Colonic mucosa (tissue), 4 donors: ENCODE results near the gene SPACA4. TPM values are rescaled to one million over a fixed set of nuclear protein-coding genes. Genes with fewer than 3 reads are reported as not detected.

Source experiments
- DNase-seq: peaks from one replicate; pipeline ENCODE4 v3.0.0-alpha.2; 2020
- H3K27ac ChIP-seq: fragments of 200-600 bp; one replicate; pipeline ENCODE4 v1.8.0; 2021
- H3K27me3 ChIP-seq: fragments of 200-600 bp; one replicate; pipeline ENCODE4 v1.8.0; 2021
- H3K36me3 ChIP-seq: fragments of 200-600 bp; one replicate; pipeline ENCODE4 v1.8.0; 2021
- H3K4me1 ChIP-seq: fragments of 200-600 bp; one replicate; pipeline ENCODE4 v1.8.0; 2021; ENCODE audit warnings: mild to moderate bottlenecking
- H3K4me3 ChIP-seq: fragments of 200-600 bp; one replicate; pipeline ENCODE4 v1.8.0; 2021
- H3K9ac ChIP-seq, 2 donors: one replicate each; pipeline ENCODE4 v1.7.0; 2013; ENCODE audit warnings: control low read depth in 2 of 2, low read depth in 2 of 2, low read length in 2 of 2
- H3K9me3 ChIP-seq: fragments of 200-600 bp; one replicate; pipeline ENCODE4 v1.8.0; 2021
- intact Hi-C: fragments of 100-400 bp; cut with DNase I; formaldehyde crosslinking; loops from one replicate; pipeline ENCODE4 v1.14.1; 2022
- total RNA-seq, 2 donors: library from RNA; stranded (reverse); fragmentation: NEBNext Ultra II Directional in 1 of 2; extraction: Animal tissue kit (Norgen Biotek cat#: 25700) in 1 of 2; gene quantifications; one replicate each; pipeline ENCODE4 v1.2.1, GENCODE V29; 2021
- TF ChIP-seq, protein P1 (sequence below): fragments of 200-600 bp; IDR thresholded peaks from one replicate; pipeline ENCODE4 v1.8.0; 2022; ENCODE audit warnings: antibody characterized with exemption, mild to moderate bottlenecking
- donor health status: healthy.
- donor health status: DM: no; HTN: no; CAD: no.
- donor health status: DM: no; HTN: no; CAD: no.

The SPACA4 gene
- total RNA-seq, 2 donors from 2014 or later: 0.27 TPM; not detected in 1

DNA sequence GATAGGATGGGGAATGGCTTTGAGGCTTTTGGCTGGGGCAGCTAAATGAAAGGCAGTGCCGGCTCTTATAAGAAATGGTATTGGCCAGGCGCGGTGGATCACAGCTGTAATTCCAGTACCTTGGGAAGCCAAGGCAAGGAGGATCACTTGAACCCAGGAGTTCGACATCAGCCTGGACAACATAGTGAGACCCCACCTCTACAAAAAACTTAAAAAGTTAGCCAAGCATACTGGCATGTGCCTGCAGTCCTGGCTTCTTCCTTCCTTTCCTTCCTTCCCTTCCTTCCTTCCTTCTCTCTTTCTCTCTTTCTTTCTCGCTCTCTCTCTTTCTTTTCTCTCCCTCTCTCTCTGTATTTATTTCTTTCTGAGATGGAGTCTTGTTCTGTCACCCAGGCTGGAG is 36.3 kb downstream of the SPACA4 start:
- no peaks in the 10 kb centered on the region for H3K9me3 ChIP-seq
- H3K36me3 ChIP-seq: no peaks in the 10 kb centered on the region
- TF ChIP-seq, protein P1, sequence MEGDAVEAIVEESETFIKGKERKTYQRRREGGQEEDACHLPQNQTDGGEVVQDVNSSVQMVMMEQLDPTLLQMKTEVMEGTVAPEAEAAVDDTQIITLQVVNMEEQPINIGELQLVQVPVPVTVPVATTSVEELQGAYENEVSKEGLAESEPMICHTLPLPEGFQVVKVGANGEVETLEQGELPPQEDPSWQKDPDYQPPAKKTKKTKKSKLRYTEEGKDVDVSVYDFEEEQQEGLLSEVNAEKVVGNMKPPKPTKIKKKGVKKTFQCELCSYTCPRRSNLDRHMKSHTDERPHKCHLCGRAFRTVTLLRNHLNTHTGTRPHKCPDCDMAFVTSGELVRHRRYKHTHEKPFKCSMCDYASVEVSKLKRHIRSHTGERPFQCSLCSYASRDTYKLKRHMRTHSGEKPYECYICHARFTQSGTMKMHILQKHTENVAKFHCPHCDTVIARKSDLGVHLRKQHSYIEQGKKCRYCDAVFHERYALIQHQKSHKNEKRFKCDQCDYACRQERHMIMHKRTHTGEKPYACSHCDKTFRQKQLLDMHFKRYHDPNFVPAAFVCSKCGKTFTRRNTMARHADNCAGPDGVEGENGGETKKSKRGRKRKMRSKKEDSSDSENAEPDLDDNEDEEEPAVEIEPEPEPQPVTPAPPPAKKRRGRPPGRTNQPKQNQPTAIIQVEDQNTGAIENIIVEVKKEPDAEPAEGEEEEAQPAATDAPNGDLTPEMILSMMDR: no peak
- no peaks in the 10 kb centered on the region for H3K4me1 ChIP-seq
- no peak overlapping the region for H3K27ac ChIP-seq
- DNase-seq: no peak
- intact Hi-C loops: no loop called here
- peaks cover 5% of the 10 kb centered on the region for H3K27me3 ChIP-seq
- no peak overlapping the region for H3K9ac ChIP-seq
- H3K4me3 ChIP-seq: no peak overlapping the region

DNA sequence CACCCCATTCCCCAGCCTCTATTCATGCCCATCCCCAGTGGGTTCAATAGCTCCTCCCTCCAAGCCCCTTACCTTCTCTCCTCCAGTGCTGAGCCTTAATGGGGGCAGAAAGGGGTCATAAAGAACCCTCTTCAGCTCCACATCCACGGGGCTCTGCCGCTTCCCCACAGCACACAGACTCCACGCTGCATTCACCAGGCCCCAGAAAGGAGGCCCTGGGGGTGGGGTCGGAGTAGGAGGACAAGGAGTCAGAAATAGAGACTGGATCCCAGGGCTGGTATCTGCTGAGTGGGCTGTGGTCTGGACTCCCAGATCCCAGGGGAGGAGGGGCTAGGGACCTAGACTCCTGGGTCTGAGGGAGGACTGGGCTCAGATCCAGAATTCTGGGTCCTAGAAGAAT is 37.8 kb downstream of the SPACA4 start:
- Histone ChIP-seq H3K4me3 (no peak overlapping the region), H3K9ac (no peak overlapping the region), H3K27ac (no peak overlapping the region), H3K9me3 (no peaks in the 10 kb centered on the region), H3K36me3 (no peaks in the 10 kb centered on the region), H3K4me1 (no peaks in the 10 kb centered on the region), H3K27me3 (peaks cover 5% of the 10 kb centered on the region)
- intact Hi-C loops: no loop called here
- TF ChIP-seq, protein P1: no peak
- DNase-seq: no peak

DNA sequence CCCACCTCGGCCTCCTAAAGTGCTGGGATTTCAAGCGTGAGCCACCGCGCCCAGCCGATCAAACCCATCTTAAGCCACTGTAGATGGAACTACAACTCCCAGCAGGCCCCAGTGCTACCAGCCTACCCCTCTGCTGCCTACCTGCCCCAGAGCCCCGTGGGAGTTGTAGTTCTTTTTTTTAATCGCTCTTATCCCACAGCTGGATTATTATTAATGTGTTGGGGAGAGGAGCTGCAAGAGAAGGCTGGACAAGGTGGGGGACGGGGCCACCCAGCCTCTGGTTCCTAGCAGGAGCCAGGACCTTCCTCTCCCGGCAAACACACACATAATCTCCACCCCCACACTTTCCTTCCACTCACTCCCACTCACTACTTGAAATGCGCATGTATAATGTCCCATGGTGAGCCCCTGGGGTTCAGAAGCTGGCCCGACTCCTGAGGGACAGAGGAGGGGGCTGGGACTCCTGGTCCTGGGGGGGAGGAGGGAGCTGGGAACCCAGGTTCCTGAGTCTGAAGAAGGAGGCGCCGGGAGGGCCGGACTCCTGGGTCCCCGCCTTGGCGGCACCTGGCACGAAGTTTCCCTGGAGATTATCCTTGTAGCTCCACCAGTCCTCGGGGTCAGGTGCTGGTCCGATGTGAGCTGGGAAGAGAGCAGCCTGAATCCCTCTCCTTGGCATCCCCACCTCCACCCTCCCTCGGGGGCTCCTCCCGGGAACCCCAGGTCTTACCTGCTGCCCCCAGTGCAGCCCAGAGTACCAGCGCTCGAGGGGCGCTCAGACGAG is 38.5 kb downstream of the SPACA4 start:
- intact Hi-C loops: loop anchor here (5.0 kb wide), 3 partner anchors 92 to 197 kb away; no protein-coding TSS in a partner anchor
- peak overlapping the region; percentile 26 to 58 for H3K9ac ChIP-seq
- H3K4me1 ChIP-seq: no peaks in the 10 kb centered on the region
- no peaks in the 10 kb centered on the region for H3K36me3 ChIP-seq
- DNase-seq: peak; percentile 75
- H3K27ac ChIP-seq: no peak overlapping the region
- TF ChIP-seq, protein P1: no peak
- H3K27me3 ChIP-seq: peaks cover 5% of the 10 kb centered on the region
- H3K4me3 ChIP-seq: peak overlapping the region; percentile 27
- H3K9me3 ChIP-seq: no peaks in the 10 kb centered on the region

DNA sequence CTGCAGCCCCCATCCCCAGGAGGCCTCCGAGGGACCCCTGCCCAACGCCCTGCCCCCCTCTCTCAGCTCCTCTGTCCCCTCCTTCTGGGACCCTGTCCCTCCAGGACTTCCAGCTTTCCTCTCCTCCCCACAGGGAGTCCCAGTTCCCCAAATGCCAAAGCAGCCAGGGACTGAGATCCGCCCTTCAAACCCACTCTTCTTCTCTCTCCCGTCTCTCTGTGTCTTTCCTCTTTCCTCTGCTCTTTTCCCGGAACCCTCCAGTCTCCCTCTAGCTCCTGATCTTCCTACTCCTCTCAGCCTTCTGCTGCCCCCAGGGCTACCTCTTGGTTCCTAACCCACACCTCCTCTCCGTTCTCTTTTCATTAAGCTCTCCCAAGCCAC is 39.1 kb downstream of the SPACA4 start:
- intact Hi-C loops: loop anchor here (5.0 kb wide), 3 partner anchors 92 to 197 kb away; no protein-coding TSS in a partner anchor
- H3K27ac ChIP-seq: peak overlapping the region; percentile 31
- peak overlapping the region; percentile 27 for H3K4me3 ChIP-seq
- DNase-seq: no peak
- no peaks in the 10 kb centered on the region for H3K4me1 ChIP-seq
- peak overlapping the region; percentile 26 to 58 for H3K9ac ChIP-seq
- no peaks in the 10 kb centered on the region for H3K9me3 ChIP-seq
- TF ChIP-seq, protein P1: no peak
- no peaks in the 10 kb centered on the region for H3K36me3 ChIP-seq
- peaks cover 5% of the 10 kb centered on the region for H3K27me3 ChIP-seq

DNA sequence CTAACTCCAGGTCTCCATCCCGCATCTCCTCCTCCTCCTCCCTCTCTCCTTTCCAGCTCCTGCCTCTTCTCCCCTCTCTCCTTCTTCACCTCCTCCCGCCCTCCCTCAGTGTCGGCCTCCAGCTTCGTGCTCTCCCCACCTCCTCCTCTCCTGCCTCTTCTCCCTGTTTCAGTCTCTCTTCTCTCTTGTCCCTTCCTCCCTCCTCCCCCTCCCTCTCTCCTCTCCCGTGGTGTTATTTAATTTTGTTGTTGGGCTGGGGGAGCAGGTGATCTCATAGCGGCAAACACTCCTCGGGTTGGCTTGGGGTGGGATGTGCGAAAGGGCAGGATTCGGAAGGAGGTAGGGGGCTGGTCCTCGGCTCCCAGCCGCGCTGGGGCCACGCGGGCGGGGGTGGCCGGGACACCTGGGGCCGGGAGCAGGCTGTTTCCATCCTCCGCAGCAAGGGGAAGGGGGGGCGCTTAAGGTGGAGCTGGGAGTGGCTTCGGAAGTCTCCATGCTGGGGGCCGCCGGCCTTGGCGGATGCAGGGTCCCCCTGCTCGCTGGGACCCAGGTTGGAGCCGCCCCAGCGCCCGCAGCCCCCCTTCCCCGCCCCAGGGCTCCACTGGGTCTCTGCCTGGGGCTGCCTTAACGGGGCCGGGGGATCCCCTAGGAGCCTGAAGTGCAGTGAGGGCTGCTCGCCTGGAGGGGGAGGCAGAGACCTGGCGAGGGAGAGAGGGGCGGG is 39.6 kb downstream of the SPACA4 start, which contains the start of gene CA11:
Gene CA11, minus strand, starts transcription at position 187 of the 721 bp plus-strand sequence. CDS start 555 bp downstream, outside the sequence.
- DNase-seq: peak; percentile 89
- H3K4me3 ChIP-seq: peak within 1 kb of the TSS; percentile 27
- H3K4me1 ChIP-seq: no peaks in the 10 kb centered on the region
- TF ChIP-seq, protein P1: peak; percentile 84
- peak within 1 kb of the TSS; percentile 31 for H3K27ac ChIP-seq
- H3K9ac ChIP-seq: peak within 1 kb of the TSS; percentile 26 to 58
- H3K9me3 ChIP-seq: no peaks in the 10 kb centered on the region
- intact Hi-C loops: loop anchor here (5.0 kb wide), 3 partner anchors 91 to 196 kb away; no protein-coding TSS in a partner anchor
- H3K36me3 ChIP-seq: no peaks in the 10 kb centered on the region
- peaks cover 5% of the 10 kb centered on the region for H3K27me3 ChIP-seq
